ENCODE data around the gene PDCD6IP. TPM values are rescaled to one million over a fixed set of nuclear protein-coding genes. Genes with fewer than 3 reads are reported as not detected.

PDCD6IP gene
- total RNA-seq, 2 donors from 2014 or later = 166 to 185 TPM

- peak overlapping the region; percentile 27 for H3K27ac Mint-ChIP-seq
- peaks cover 4% of the 10 kb centered on the region for H3K4me1 Mint-ChIP-seq (ENCODE audit: low read depth)
- H3K4me3 Mint-ChIP-seq = no peak overlapping the region
- H3K9me3 Mint-ChIP-seq = no peaks in the 10 kb centered on the region
- DNase-seq = no peak
- H3K36me3 Mint-ChIP-seq (ENCODE audit: insufficient read depth in 2 of 2) = no peaks in the 10 kb centered on the region
- no peaks in the 10 kb centered on the region for H3K27me3 Mint-ChIP-seq (ENCODE audit: low read depth)
- no peak for ATAC-seq (replicated peaks in 1 of 2)
Measured at GRCh38 chr3:33874815-33875214, 76.4 kb downstream of the PDCD6IP start.

- no peaks in the 10 kb centered on the region for H3K27me3 Mint-ChIP-seq (ENCODE audit: low read depth)
- ATAC-seq (replicated peaks in 1 of 2) = no peak
- no peak for DNase-seq
- H3K9me3 Mint-ChIP-seq = no peaks in the 10 kb centered on the region
- no peak overlapping the region for H3K4me3 Mint-ChIP-seq
- H3K4me1 Mint-ChIP-seq (ENCODE audit: low read depth) = peaks cover 4% of the 10 kb centered on the region
- no peaks in the 10 kb centered on the region for H3K36me3 Mint-ChIP-seq (ENCODE audit: insufficient read depth in 2 of 2)
- H3K27ac Mint-ChIP-seq = no peak overlapping the region
Measured at GRCh38 chr3:33875680-33876079, 77.2 kb downstream of the PDCD6IP start.

- ATAC-seq (replicated peaks in 1 of 2) (no peak), DNase-seq (no peak)
- Mint-ChIP-seq H3K4me3 (no peak overlapping the region), H3K36me3 (ENCODE audit: insufficient read depth in 2 of 2) (no peaks in the 10 kb centered on the region), H3K27me3 (ENCODE audit: low read depth) (no peaks in the 10 kb centered on the region), H3K4me1 (ENCODE audit: low read depth) (peaks cover 4% of the 10 kb centered on the region), H3K27ac (no peak overlapping the region), H3K9me3 (no peaks in the 10 kb centered on the region)
Measured at GRCh38 chr3:33877187-33877586, 78.8 kb downstream of the PDCD6IP start.

GRCh38 chr3:33879540-33879939, 81.1 kb downstream of the PDCD6IP start:
- H3K27ac Mint-ChIP-seq = no peak overlapping the region
- H3K36me3 Mint-ChIP-seq (ENCODE audit: insufficient read depth in 2 of 2) = no peaks in the 10 kb centered on the region
- no peak for DNase-seq

GRCh38 chr3:33881156-33882064, 83.0 kb downstream of the PDCD6IP start:
- H3K4me3 Mint-ChIP-seq = no peak overlapping the region
- H3K9me3 Mint-ChIP-seq = no peaks in the 10 kb centered on the region
- no peaks in the 10 kb centered on the region for H3K36me3 Mint-ChIP-seq (ENCODE audit: insufficient read depth in 2 of 2)
- DNase-seq (no peak), ATAC-seq (replicated peaks in 1 of 2) (no peak)
- no peaks in the 10 kb centered on the region for H3K27me3 Mint-ChIP-seq (ENCODE audit: low read depth)
- H3K4me1 Mint-ChIP-seq (ENCODE audit: low read depth) = peaks cover 12% of the 10 kb centered on the region
- H3K27ac Mint-ChIP-seq = no peak overlapping the region

More at GRCh38 chr3:33879540-33879939, 81.1 kb downstream of the PDCD6IP start:
- H3K4me1 Mint-ChIP-seq (ENCODE audit: low read depth) = peaks cover 13% of the 10 kb centered on the region
- H3K9me3 Mint-ChIP-seq = no peaks in the 10 kb centered on the region
- ATAC-seq (replicated peaks in 1 of 2) = no peak
- no peaks in the 10 kb centered on the region for H3K27me3 Mint-ChIP-seq (ENCODE audit: low read depth)
- no peak overlapping the region for H3K4me3 Mint-ChIP-seq

GRCh38 chr3:33882296-33882695, 83.9 kb downstream of the PDCD6IP start:
- DNase-seq = no peak
- H3K27ac Mint-ChIP-seq = no peak overlapping the region

GRCh38 chr3:33883538-33883950, 85.1 kb downstream of the PDCD6IP start:
- no peaks in the 10 kb centered on the region for H3K36me3 Mint-ChIP-seq (ENCODE audit: insufficient read depth in 2 of 2)
- DNase-seq (peak in 1 of 2 donors; percentile 42), ATAC-seq (replicated peaks in 1 of 2) (no peak)
- peaks cover 9% of the 10 kb centered on the region for H3K4me1 Mint-ChIP-seq (ENCODE audit: low read depth)
- H3K27ac Mint-ChIP-seq = no peak overlapping the region
- H3K9me3 Mint-ChIP-seq = no peaks in the 10 kb centered on the region
- H3K4me3 Mint-ChIP-seq = peak overlapping the region; percentile 21 to 45
- no peaks in the 10 kb centered on the region for H3K27me3 Mint-ChIP-seq (ENCODE audit: low read depth)

More at GRCh38 chr3:33882296-33882695, 83.9 kb downstream of the PDCD6IP start:
- H3K9me3 Mint-ChIP-seq = no peaks in the 10 kb centered on the region
- H3K4me3 Mint-ChIP-seq = no peak overlapping the region
- peaks cover 9% of the 10 kb centered on the region for H3K4me1 Mint-ChIP-seq (ENCODE audit: low read depth)
- no peaks in the 10 kb centered on the region for H3K27me3 Mint-ChIP-seq (ENCODE audit: low read depth)
- ATAC-seq (replicated peaks in 1 of 2) = no peak
- H3K36me3 Mint-ChIP-seq (ENCODE audit: insufficient read depth in 2 of 2) = no peaks in the 10 kb centered on the region

GRCh38 chr3:33883951-33884561, 85.6 kb downstream of the PDCD6IP start:
- Mint-ChIP-seq H3K4me1 (ENCODE audit: low read depth) (peaks cover 9% of the 10 kb centered on the region), H3K36me3 (ENCODE audit: insufficient read depth in 2 of 2) (no peaks in the 10 kb centered on the region), H3K4me3 (peak overlapping the region; percentile 21 to 45), H3K27me3 (ENCODE audit: low read depth) (no peaks in the 10 kb centered on the region), H3K27ac (no peak overlapping the region), H3K9me3 (no peaks in the 10 kb centered on the region)
- DNase-seq (no peak), ATAC-seq (replicated peaks in 1 of 2) (no peak)

- no peak overlapping the region for H3K4me3 Mint-ChIP-seq
- peaks cover 9% of the 10 kb centered on the region for H3K4me1 Mint-ChIP-seq (ENCODE audit: low read depth)
- DNase-seq (no peak), ATAC-seq (replicated peaks in 1 of 2) (no peak)
- H3K27ac Mint-ChIP-seq = no peak overlapping the region
- H3K36me3 Mint-ChIP-seq (ENCODE audit: insufficient read depth in 2 of 2) = no peaks in the 10 kb centered on the region
- H3K9me3 Mint-ChIP-seq = no peaks in the 10 kb centered on the region
- H3K27me3 Mint-ChIP-seq (ENCODE audit: low read depth) = no peaks in the 10 kb centered on the region
Measured at GRCh38 chr3:33884701-33885100, 86.3 kb downstream of the PDCD6IP start.

- H3K27ac Mint-ChIP-seq = no peak overlapping the region
- H3K4me3 Mint-ChIP-seq = no peak overlapping the region
- no peak for DNase-seq
- H3K9me3 Mint-ChIP-seq = no peaks in the 10 kb centered on the region
- H3K4me1 Mint-ChIP-seq (ENCODE audit: low read depth) = peaks cover 9% of the 10 kb centered on the region
- no peaks in the 10 kb centered on the region for H3K27me3 Mint-ChIP-seq (ENCODE audit: low read depth)
- ATAC-seq (replicated peaks in 1 of 2) = peak; percentile 27 to 43
- H3K36me3 Mint-ChIP-seq (ENCODE audit: insufficient read depth in 2 of 2) = no peaks in the 10 kb centered on the region
Measured at GRCh38 chr3:33885496-33885895, 87.1 kb downstream of the PDCD6IP start.

GRCh38 chr3:33886015-33886414, 87.6 kb downstream of the PDCD6IP start:
- H3K27ac Mint-ChIP-seq = no peak overlapping the region
- H3K27me3 Mint-ChIP-seq (ENCODE audit: low read depth) = no peaks in the 10 kb centered on the region
- no peak for DNase-seq
- no peaks in the 10 kb centered on the region for H3K9me3 Mint-ChIP-seq
- no peak for ATAC-seq (replicated peaks in 1 of 2)
- peaks cover 9% of the 10 kb centered on the region for H3K4me1 Mint-ChIP-seq (ENCODE audit: low read depth)
- no peaks in the 10 kb centered on the region for H3K36me3 Mint-ChIP-seq (ENCODE audit: insufficient read depth in 2 of 2)
- no peak overlapping the region for H3K4me3 Mint-ChIP-seq

GRCh38 chr3:33887478-33887877, 89.0 kb downstream of the PDCD6IP start:
- Mint-ChIP-seq H3K4me1 (ENCODE audit: low read depth) (peaks cover 9% of the 10 kb centered on the region), H3K27me3 (ENCODE audit: low read depth) (no peaks in the 10 kb centered on the region), H3K36me3 (ENCODE audit: insufficient read depth in 2 of 2) (no peaks in the 10 kb centered on the region), H3K4me3 (no peak overlapping the region), H3K27ac (no peak overlapping the region), H3K9me3 (no peaks in the 10 kb centered on the region)
- no peak for DNase-seq
- ATAC-seq (replicated peaks in 1 of 2) = no peak

- no peak for ATAC-seq (replicated peaks in 1 of 2)
- no peaks in the 10 kb centered on the region for H3K4me1 Mint-ChIP-seq (ENCODE audit: low read depth)
- H3K9me3 Mint-ChIP-seq = no peaks in the 10 kb centered on the region
- H3K36me3 Mint-ChIP-seq (ENCODE audit: insufficient read depth in 2 of 2) = no peaks in the 10 kb centered on the region
- H3K27ac Mint-ChIP-seq = no peak overlapping the region
- no peaks in the 10 kb centered on the region for H3K27me3 Mint-ChIP-seq (ENCODE audit: low read depth)
- DNase-seq = no peak
- no peak overlapping the region for H3K4me3 Mint-ChIP-seq
Measured at GRCh38 chr3:33889394-33890039, 91.1 kb downstream of the PDCD6IP start.

Measured in activated T-cell treated with anti-CD3 and anti-CD28 coated beads, Interleukin-2, amount 50 U/mL, for 72 hours (primary cell).